Adrenal gland (tissue), 12 donors: ENCODE measurements around the gene APRT. TPM values are rescaled to one million over a fixed set of nuclear protein-coding genes. Genes with fewer than 3 reads are reported as not detected.

Experiments
- DNase-seq, 7 donors: peaks; one replicate each; pipeline ENCODE4 v3.0.0-alpha.2; 2019 to 2020
- H3K27ac ChIP-seq, 5 donors: fragments of 200-600 bp; sonication (generic) in 4 of 5; 1 replicate in 3 of 5; 2 replicates in 2 of 5; pipeline versions ENCODE4 v1.5.1 to v1.8.0; 2016 to 2020; ENCODE audit warnings: mild to moderate bottlenecking in 1 of 5
- H3K27me3 ChIP-seq: fragments of 200-600 bp; 2 replicates; pipeline ENCODE4 v1.8.0; 2021
- H3K36me3 ChIP-seq, 2 donors: fragments of 200-600 bp; replicated peaks in 1 of 2; 1 replicate in 1 of 2; 2 replicates in 1 of 2; pipeline versions ENCODE4 v1.5.1 to v1.8.0; 2018 to 2022
- H3K4me1 ChIP-seq, 2 donors: fragments of 200-600 bp; replicated peaks in 1 of 2; 1 replicate in 1 of 2; 2 replicates in 1 of 2; pipeline versions ENCODE4 v1.5.1 to v1.8.0; 2018 to 2021
- H3K4me3 ChIP-seq, 4 donors: fragments of 200-600 bp; sonication (generic) in 3 of 4; one replicate each; pipeline ENCODE4 v1.5.1; 2016 to 2018
- H3K9me3 ChIP-seq, 3 donors: fragments of 200-600 bp; sonication (generic) in 1 of 3; replicated peaks in 1 of 3; 1 replicate in 2 of 3; 2 replicates in 1 of 3; pipeline versions ENCODE4 v1.5.1 to v1.8.0; 2016 to 2021
- CTCF ChIP-seq, 6 experiments: fragments of 450-650 bp in 4 of 6; fragments of 200-600 bp in 2 of 6; sonication (generic) in 1 of 6; IDR thresholded peaks; 1 replicate in 5 of 6; 2 replicates in 1 of 6; pipeline versions ENCODE4 v1.5.1 to v1.8.0; 2016 to 2021; ENCODE audit warnings: antibody characterized with exemption in 6 of 6, mild to moderate bottlenecking in 2 of 6, moderate library complexity in 1 of 6
- POLR2A ChIP-seq, 2 donors: fragments of 450-650 bp; IDR thresholded peaks; one replicate each; pipeline ENCODE4 v1.6.1; 2017; ENCODE audit warnings: antibody characterized with exemption in 2 of 2, mild to moderate bottlenecking in 2 of 2, moderate library complexity in 1 of 2
- WGBS, 4 donors: extraction: QIAGEN DNeasy Blood & Tissue Kit in 2 of 4; methylation state at CpG; one replicate each; pipeline versions ENCODE4 v1.1.5 to v1.1.7; 2013 to 2017; 5-methylcytosine and 5-hydroxymethylcytosine counted together
- intact Hi-C, 2 donors: fragments of 100-400 bp; cut with DNase I; formaldehyde crosslinking; loops; one replicate each; pipeline versions ENCODE4 v1.14.1 to v1.15.0; 2022 to 2023
- polyA plus RNA-seq, 3 donors: library from polyadenylated mRNA; stranded (reverse); fragments of 200-250 nt in 2 of 3; fragments of 350-450 nt in 1 of 3; fragmentation: Illumina TruSeq in 1 of 3; extraction: RNeasy Lipid Tissue Mini Kit (QIAGEN cat#74804) in 1 of 3; gene quantifications; one replicate each; pipeline ENCODE4 v1.2.3, GENCODE V29; 2013 to 2014
- total RNA-seq, 9 donors: library from RNA; depleted of rRNA in 4 of 9; stranded (reverse); fragments of >200 nt in 4 of 9; fragments of 120-200 nt in 1 of 9; fragmentation: NEBNext Ultra II Directional in 1 of 9; extraction: Animal tissue kit (Norgen Biotek cat#: 25700) in 1 of 9; gene quantifications; one replicate each; pipeline versions ENCODE4 v1.1.0 to v1.2.4, GENCODE V29; 2013 to 2023
- donor health status: healthy with polysubstance abuse.
- donor health status: Bipolar disorder and iron deficiency.
- donor health status: DM: yes; HTN: yes; CAD: no.
- donor health status: DM: no; HTN: no; CAD: no.
- donor health status: DM: no; HTN: no; CAD: no.
- donor health status: DM: yes; HTN: yes; CAD: no.

APRT gene
- total and polyA plus RNA-seq, 12 donors: 116 to 297 (median 181) TPM

- no peak for TF ChIP-seq POLR2A (IDR thresholded peaks at IDR 0.05)
- TF ChIP-seq CTCF (IDR thresholded peaks at IDR 0.05): no peak
- no peak for DNase-seq
- H3K27me3 ChIP-seq: no peaks in the 10 kb centered on the region
- no peak overlapping the region for H3K27ac ChIP-seq
- no peak overlapping the region for H3K4me3 ChIP-seq
- H3K4me1 ChIP-seq: no peaks in the 10 kb centered on the region
- WGBS, 4 donors: 92 to 96% (median 93%) methylated on average over 16 to 25 of the region's 25 CpGs
- no peaks in the 10 kb centered on the region for H3K9me3 ChIP-seq
- H3K36me3 ChIP-seq: peaks cover 0 to 23% of the 10 kb centered on the region in 2 donors
- intact Hi-C loops: no loop called here
These were observed 31.1 kb upstream of the APRT start for GRCh38 chr16:88842806-88843205.

GRCh38 chr16:88842308-88842756 is 30.6 kb upstream of the APRT start:
- Histone ChIP-seq H3K9me3 (no peaks in the 10 kb centered on the region), H3K36me3 (peaks cover 0 to 23% of the 10 kb centered on the region in 2 donors), H3K4me1 (no peaks in the 10 kb centered on the region), H3K27me3 (no peaks in the 10 kb centered on the region), H3K27ac (no peak overlapping the region), H3K4me3 (no peak overlapping the region)
- 89 to 95% (median 91%) methylated on average over 9 to 15 of the region's 15 CpGs for WGBS, 4 donors
- TF ChIP-seq CTCF (IDR thresholded peaks at IDR 0.05): no peak
- DNase-seq: no peak
- intact Hi-C loops: no loop called here

GRCh38 chr16:88841521-88842307 is 30.0 kb upstream of the APRT start:
- intact Hi-C loops: no loop called here
- H3K27ac ChIP-seq: no peak overlapping the region
- H3K4me3 ChIP-seq: no peak overlapping the region
- H3K27me3 ChIP-seq: no peaks in the 10 kb centered on the region
- peaks cover 0 to 23% of the 10 kb centered on the region in 2 donors for H3K36me3 ChIP-seq
- H3K9me3 ChIP-seq: no peaks in the 10 kb centered on the region
- H3K4me1 ChIP-seq: no peaks in the 10 kb centered on the region
- TF ChIP-seq POLR2A (IDR thresholded peaks at IDR 0.05) (no peak), CTCF (IDR thresholded peaks at IDR 0.05) (no peak)
- WGBS, 4 donors: 92 to 97% (median 94%) methylated on average over 20 to 40 of the region's 40 CpGs
- DNase-seq: no peak

- H3K36me3 ChIP-seq: peaks cover 0 to 23% of the 10 kb centered on the region in 2 donors
- DNase-seq: no peak
- intact Hi-C loops: no loop called here
These were observed 29.0 kb upstream of the APRT start for GRCh38 chr16:88840600-88841215.

More at GRCh38 chr16:88840600-88841215, 29.0 kb upstream of the APRT start:
- no peak for TF ChIP-seq POLR2A (IDR thresholded peaks at IDR 0.05)
- no peak for TF ChIP-seq CTCF (IDR thresholded peaks at IDR 0.05)
- H3K27me3 ChIP-seq: no peaks in the 10 kb centered on the region
- no peak overlapping the region for H3K27ac ChIP-seq
- no peaks in the 10 kb centered on the region for H3K4me1 ChIP-seq
- H3K9me3 ChIP-seq: no peaks in the 10 kb centered on the region
- no peak overlapping the region for H3K4me3 ChIP-seq
- 93 to 98% (median 94%) methylated on average over 16 to 30 of the region's 30 CpGs for WGBS, 4 donors
